ENCODE measurements around the gene GNAT1. TPM values are rescaled to one million over a fixed set of nuclear protein-coding genes. Genes with fewer than 3 reads are reported as not detected.
A peak's percentile ranks its signal among the peaks of the same experiment; 100 is the strongest.

Gene GNAT1
- total RNA-seq (0.05 TPM), polyA plus RNA-seq (0.05 TPM)
- long read RNA-seq, donor 1 = 0 reads
- long read RNA-seq, donor 2 = 0 reads
- long read RNA-seq, donor 3 = 0 reads
- long read RNA-seq, donor 4 = 0 reads
- long read RNA-seq, donor 5 = 0 reads
- long read RNA-seq, donor 6 = 0 reads
- long read RNA-seq, donor 7 = 0 reads
- long read RNA-seq, donor 8 = 0 reads
- long read RNA-seq, donor 9 = 0 reads
- long read RNA-seq, donor 10 = 0 reads

- no peaks in the 10 kb centered on the region for H3K36me3 ChIP-seq (ENCODE audit: control insufficient read depth in 2 of 2, insufficient read depth in 2 of 2, low read length in 1 of 2)
- peaks cover 0 to 9% of the 10 kb centered on the region in 2 donors for H3K4me1 ChIP-seq (ENCODE audit: control insufficient read depth in 2 of 2, insufficient read depth in 2 of 2, low read length in 2 of 2)
- DNase-seq (ENCODE audit: low read depth in 6 of 9, low spot score in 9 of 9) = no peak
- 88% methylated on average over 8 of the region's 8 CpGs for WGBS
- H3K27ac ChIP-seq (ENCODE audit: low read depth in 1 of 2, low read length in 1 of 2) = no peak within 1 kb of the TSS
- peaks cover 0 to 6% of the 10 kb centered on the region in 2 donors for H3K9me3 ChIP-seq (ENCODE audit: control insufficient read depth in 2 of 2, insufficient read depth in 1 of 2, low read length in 1 of 2)
- H3K27me3 ChIP-seq (ENCODE audit: control insufficient read depth in 2 of 2, insufficient read depth in 1 of 2, low read length in 1 of 2) = peaks cover 23 to 42% of the 10 kb centered on the region in 2 donors
- no peak within 1 kb of the TSS for H3K4me3 ChIP-seq (ENCODE audit: low read length in 2 of 2)
Observed at GRCh38 chr3:50190936-50191660, at the start of gene GNAT1. GNAT1 (plus strand) TSS chr3:50191610; CDS start chr3:50191726, 116 bp downstream.

GRCh38 chr3:50146316-50146901, 45.0 kb upstream of the GNAT1 start:
- peaks cover 0 to 5% of the 10 kb centered on the region in 2 donors for H3K27me3 ChIP-seq (ENCODE audit: control insufficient read depth in 2 of 2, insufficient read depth in 1 of 2, low read length in 1 of 2)
- H3K4me3 ChIP-seq (ENCODE audit: low read length in 2 of 2) = no peak overlapping the region
- WGBS = 87% methylated on average over 3 of the region's 3 CpGs
- no peak for DNase-seq (ENCODE audit: low read depth in 6 of 9, low spot score in 9 of 9)
- H3K27ac ChIP-seq (ENCODE audit: low read depth in 1 of 2, low read length in 1 of 2) = no peak overlapping the region
- no peaks in the 10 kb centered on the region for H3K36me3 ChIP-seq (ENCODE audit: control insufficient read depth in 2 of 2, insufficient read depth in 2 of 2, low read length in 1 of 2)
- no peaks in the 10 kb centered on the region for H3K9me3 ChIP-seq (ENCODE audit: control insufficient read depth in 2 of 2, insufficient read depth in 1 of 2, low read length in 1 of 2)
- H3K4me1 ChIP-seq (ENCODE audit: control insufficient read depth in 2 of 2, insufficient read depth in 2 of 2, low read length in 2 of 2) = peaks cover 0 to 19% of the 10 kb centered on the region in 2 donors

- no peak for DNase-seq (ENCODE audit: low read depth in 6 of 9, low spot score in 9 of 9)
- H3K4me3 ChIP-seq (ENCODE audit: low read length in 2 of 2) = no peak overlapping the region
- H3K27me3 ChIP-seq (ENCODE audit: control insufficient read depth in 2 of 2, insufficient read depth in 1 of 2, low read length in 1 of 2) = peaks cover 0 to 5% of the 10 kb centered on the region in 2 donors
- 94% methylated on average over 7 of the region's 7 CpGs for WGBS
- H3K36me3 ChIP-seq (ENCODE audit: control insufficient read depth in 2 of 2, insufficient read depth in 2 of 2, low read length in 1 of 2) = no peaks in the 10 kb centered on the region
- no peak overlapping the region for H3K27ac ChIP-seq (ENCODE audit: low read depth in 1 of 2, low read length in 1 of 2)
- H3K9me3 ChIP-seq (ENCODE audit: control insufficient read depth in 2 of 2, insufficient read depth in 1 of 2, low read length in 1 of 2) = no peaks in the 10 kb centered on the region
- H3K4me1 ChIP-seq (ENCODE audit: control insufficient read depth in 2 of 2, insufficient read depth in 2 of 2, low read length in 2 of 2) = peaks cover 0 to 23% of the 10 kb centered on the region in 2 donors
Observed at GRCh38 chr3:50147016-50147415, 44.4 kb upstream of the GNAT1 start.

GRCh38 chr3:50147447-50147846, 44.0 kb upstream of the GNAT1 start:
- DNase-seq (ENCODE audit: low read depth in 6 of 9, low spot score in 9 of 9) = no peak
- Histone ChIP-seq H3K4me3 (ENCODE audit: low read length in 2 of 2) (no peak overlapping the region), H3K9me3 (ENCODE audit: control insufficient read depth in 2 of 2, insufficient read depth in 1 of 2, low read length in 1 of 2) (no peaks in the 10 kb centered on the region), H3K36me3 (ENCODE audit: control insufficient read depth in 2 of 2, insufficient read depth in 2 of 2, low read length in 1 of 2) (no peaks in the 10 kb centered on the region), H3K27me3 (ENCODE audit: control insufficient read depth in 2 of 2, insufficient read depth in 1 of 2, low read length in 1 of 2) (peaks cover 0 to 7% of the 10 kb centered on the region in 2 donors), H3K4me1 (ENCODE audit: control insufficient read depth in 2 of 2, insufficient read depth in 2 of 2, low read length in 2 of 2) (peaks cover 0 to 26% of the 10 kb centered on the region in 2 donors), H3K27ac (ENCODE audit: low read depth in 1 of 2, low read length in 1 of 2) (no peak overlapping the region)
- WGBS = 94% methylated on average over 2 of the region's 2 CpGs

- Histone ChIP-seq H3K36me3 (ENCODE audit: control insufficient read depth in 2 of 2, insufficient read depth in 2 of 2, low read length in 1 of 2) (no peaks in the 10 kb centered on the region), H3K27me3 (ENCODE audit: control insufficient read depth in 2 of 2, insufficient read depth in 1 of 2, low read length in 1 of 2) (peaks cover 0 to 7% of the 10 kb centered on the region in 2 donors), H3K9me3 (ENCODE audit: control insufficient read depth in 2 of 2, insufficient read depth in 1 of 2, low read length in 1 of 2) (no peaks in the 10 kb centered on the region), H3K4me3 (ENCODE audit: low read length in 2 of 2) (no peak overlapping the region), H3K27ac (ENCODE audit: low read depth in 1 of 2, low read length in 1 of 2) (no peak overlapping the region), H3K4me1 (ENCODE audit: control insufficient read depth in 2 of 2, insufficient read depth in 2 of 2, low read length in 2 of 2) (peaks cover 0 to 26% of the 10 kb centered on the region in 2 donors)
- WGBS = 77% methylated on average over 6 of the region's 6 CpGs
- DNase-seq (ENCODE audit: low read depth in 6 of 9, low spot score in 9 of 9) = no peak
Observed at GRCh38 chr3:50147861-50148260, 43.5 kb upstream of the GNAT1 start.

GRCh38 chr3:50150404-50150750, 41.0 kb upstream of the GNAT1 start:
- 98% methylated on average over 1 of the region's 1 CpG for WGBS
- Histone ChIP-seq H3K4me1 (ENCODE audit: control insufficient read depth in 2 of 2, insufficient read depth in 2 of 2, low read length in 2 of 2) (peaks cover 4 to 33% of the 10 kb centered on the region in 2 donors), H3K27ac (ENCODE audit: low read depth in 1 of 2, low read length in 1 of 2) (peak overlapping the region in 1 of 2 donors; percentile 51), H3K27me3 (ENCODE audit: control insufficient read depth in 2 of 2, insufficient read depth in 1 of 2, low read length in 1 of 2) (peaks cover 10 to 26% of the 10 kb centered on the region in 2 donors), H3K4me3 (ENCODE audit: low read length in 2 of 2) (no peak overlapping the region), H3K9me3 (ENCODE audit: control insufficient read depth in 2 of 2, insufficient read depth in 1 of 2, low read length in 1 of 2) (no peaks in the 10 kb centered on the region), H3K36me3 (ENCODE audit: control insufficient read depth in 2 of 2, insufficient read depth in 2 of 2, low read length in 1 of 2) (no peaks in the 10 kb centered on the region)
- no peak for DNase-seq (ENCODE audit: low read depth in 6 of 9, low spot score in 9 of 9)

- no peak overlapping the region for H3K4me3 ChIP-seq (ENCODE audit: low read length in 2 of 2)
- peaks cover 6 to 40% of the 10 kb centered on the region in 2 donors for H3K4me1 ChIP-seq (ENCODE audit: control insufficient read depth in 2 of 2, insufficient read depth in 2 of 2, low read length in 2 of 2)
- WGBS = 95% methylated on average over 18 of the region's 18 CpGs
- H3K27ac ChIP-seq (ENCODE audit: low read depth in 1 of 2, low read length in 1 of 2) = peak overlapping the region; percentile 37 to 38
- no peaks in the 10 kb centered on the region for H3K36me3 ChIP-seq (ENCODE audit: control insufficient read depth in 2 of 2, insufficient read depth in 2 of 2, low read length in 1 of 2)
- H3K9me3 ChIP-seq (ENCODE audit: control insufficient read depth in 2 of 2, insufficient read depth in 1 of 2, low read length in 1 of 2) = no peaks in the 10 kb centered on the region
- peaks cover 17 to 33% of the 10 kb centered on the region in 2 donors for H3K27me3 ChIP-seq (ENCODE audit: control insufficient read depth in 2 of 2, insufficient read depth in 1 of 2, low read length in 1 of 2)
- DNase-seq (ENCODE audit: low read depth in 6 of 9, low spot score in 9 of 9) = peak in 1 of 9 donors; percentile 23
Observed at GRCh38 chr3:50150863-50151686, 40.3 kb upstream of the GNAT1 start.

GRCh38 chr3:50151728-50152127, 39.7 kb upstream of the GNAT1 start:
- Histone ChIP-seq H3K4me1 (ENCODE audit: control insufficient read depth in 2 of 2, insufficient read depth in 2 of 2, low read length in 2 of 2) (peaks cover 6 to 43% of the 10 kb centered on the region in 2 donors), H3K4me3 (ENCODE audit: low read length in 2 of 2) (no peak overlapping the region), H3K36me3 (ENCODE audit: control insufficient read depth in 2 of 2, insufficient read depth in 2 of 2, low read length in 1 of 2) (no peaks in the 10 kb centered on the region), H3K9me3 (ENCODE audit: control insufficient read depth in 2 of 2, insufficient read depth in 1 of 2, low read length in 1 of 2) (no peaks in the 10 kb centered on the region), H3K27ac (ENCODE audit: low read depth in 1 of 2, low read length in 1 of 2) (peak overlapping the region; percentile 37 to 38), H3K27me3 (ENCODE audit: control insufficient read depth in 2 of 2, insufficient read depth in 1 of 2, low read length in 1 of 2) (peaks cover 23 to 38% of the 10 kb centered on the region in 2 donors)
- DNase-seq (ENCODE audit: low read depth in 6 of 9, low spot score in 9 of 9) = no peak
- 75% methylated on average over 5 of the region's 5 CpGs for WGBS
